ENCODE results near the gene ARHGEF12.
A peak's percentile ranks its signal among the peaks of the same experiment; 100 is the strongest.

ARHGEF12 gene

GRCh38 chr11:120334332-120334731 lies 1.9 kb upstream of the ARHGEF12 start:
- H3K4me3 ChIP-seq (ENCODE audit: low read depth in 1 of 2, low read length in 2 of 2): no peak overlapping the region
- H3K27me3 ChIP-seq (ENCODE audit: low read depth, low read length): no peaks in the 10 kb centered on the region
- no peak overlapping the region for H3K27ac ChIP-seq (ENCODE audit: low read length)
- peaks cover 0 to 14% of the 10 kb centered on the region in 2 donors for H3K4me1 ChIP-seq (ENCODE audit: control insufficient read depth in 1 of 2, insufficient read depth in 2 of 2, low read length in 2 of 2)
- H3K9me3 ChIP-seq (ENCODE audit: control insufficient read depth in 1 of 2, low read length in 2 of 2): no peaks in the 10 kb centered on the region
- H3K36me3 ChIP-seq (ENCODE audit: control insufficient read depth in 1 of 2, insufficient read depth in 2 of 2, low read length in 2 of 2): peaks cover 0 to 35% of the 10 kb centered on the region in 2 donors

- H3K9me3 ChIP-seq (ENCODE audit: control insufficient read depth in 1 of 2, low read length in 2 of 2): no peaks in the 10 kb centered on the region
- peak overlapping the region; percentile 59 to 90 for H3K4me3 ChIP-seq (ENCODE audit: low read depth in 1 of 2, low read length in 2 of 2)
- peak overlapping the region; percentile 89 for H3K27ac ChIP-seq (ENCODE audit: low read length)
- H3K27me3 ChIP-seq (ENCODE audit: low read depth, low read length): no peaks in the 10 kb centered on the region
- H3K36me3 ChIP-seq (ENCODE audit: control insufficient read depth in 1 of 2, insufficient read depth in 2 of 2, low read length in 2 of 2): peaks cover 0 to 31% of the 10 kb centered on the region in 2 donors
- peaks cover 5 to 21% of the 10 kb centered on the region in 2 donors for H3K4me1 ChIP-seq (ENCODE audit: control insufficient read depth in 1 of 2, insufficient read depth in 2 of 2, low read length in 2 of 2)
Measured at GRCh38 chr11:120334894-120335462, 1.2 kb upstream of the ARHGEF12 start.

- Histone ChIP-seq H3K4me3 (ENCODE audit: low read depth in 1 of 2, low read length in 2 of 2) (peak overlapping the region; percentile 59 to 90), H3K27me3 (ENCODE audit: low read depth, low read length) (no peaks in the 10 kb centered on the region), H3K4me1 (ENCODE audit: control insufficient read depth in 1 of 2, insufficient read depth in 2 of 2, low read length in 2 of 2) (peaks cover 8 to 26% of the 10 kb centered on the region in 2 donors)
Measured at GRCh38 chr11:120335556-120335907, 681 bp upstream of the ARHGEF12 start.

GRCh38 chr11:120336641-120337354 lies 585 bp downstream of the ARHGEF12 start:
- peak overlapping the region; percentile 90 to 99 for H3K4me3 ChIP-seq (ENCODE audit: low read depth in 1 of 2, low read length in 2 of 2)
- H3K9me3 ChIP-seq (ENCODE audit: control insufficient read depth in 1 of 2, low read length in 2 of 2): no peaks in the 10 kb centered on the region
- H3K27ac ChIP-seq (ENCODE audit: low read length): peak overlapping the region; percentile 97
- H3K27me3 ChIP-seq (ENCODE audit: low read depth, low read length): no peaks in the 10 kb centered on the region
- peaks cover 0 to 20% of the 10 kb centered on the region in 2 donors for H3K36me3 ChIP-seq (ENCODE audit: control insufficient read depth in 1 of 2, insufficient read depth in 2 of 2, low read length in 2 of 2)
- peaks cover 8 to 33% of the 10 kb centered on the region in 2 donors for H3K4me1 ChIP-seq (ENCODE audit: control insufficient read depth in 1 of 2, insufficient read depth in 2 of 2, low read length in 2 of 2)

More at GRCh38 chr11:120335556-120335907, 681 bp upstream of the ARHGEF12 start:
- H3K27ac ChIP-seq (ENCODE audit: low read length): peak overlapping the region; percentile 89
- H3K9me3 ChIP-seq (ENCODE audit: control insufficient read depth in 1 of 2, low read length in 2 of 2): no peaks in the 10 kb centered on the region
- H3K36me3 ChIP-seq (ENCODE audit: control insufficient read depth in 1 of 2, insufficient read depth in 2 of 2, low read length in 2 of 2): peaks cover 0 to 26% of the 10 kb centered on the region in 2 donors

- H3K27ac ChIP-seq (ENCODE audit: low read length): peak overlapping the region; percentile 97
- peaks cover 8 to 37% of the 10 kb centered on the region in 2 donors for H3K4me1 ChIP-seq (ENCODE audit: control insufficient read depth in 1 of 2, insufficient read depth in 2 of 2, low read length in 2 of 2)
- H3K27me3 ChIP-seq (ENCODE audit: low read depth, low read length): no peaks in the 10 kb centered on the region
- H3K9me3 ChIP-seq (ENCODE audit: control insufficient read depth in 1 of 2, low read length in 2 of 2): no peaks in the 10 kb centered on the region
- peaks cover 0 to 20% of the 10 kb centered on the region in 2 donors for H3K36me3 ChIP-seq (ENCODE audit: control insufficient read depth in 1 of 2, insufficient read depth in 2 of 2, low read length in 2 of 2)
- peak overlapping the region; percentile 90 to 99 for H3K4me3 ChIP-seq (ENCODE audit: low read depth in 1 of 2, low read length in 2 of 2)
Measured at GRCh38 chr11:120337355-120338106, 1.3 kb downstream of the ARHGEF12 start.

GRCh38 chr11:120338107-120338933 lies 2.1 kb downstream of the ARHGEF12 start:
- peak overlapping the region; percentile 97 for H3K27ac ChIP-seq (ENCODE audit: low read length)
- H3K9me3 ChIP-seq (ENCODE audit: control insufficient read depth in 1 of 2, low read length in 2 of 2): no peaks in the 10 kb centered on the region
- peaks cover 11 to 39% of the 10 kb centered on the region in 2 donors for H3K4me1 ChIP-seq (ENCODE audit: control insufficient read depth in 1 of 2, insufficient read depth in 2 of 2, low read length in 2 of 2)
- H3K27me3 ChIP-seq (ENCODE audit: low read depth, low read length): no peaks in the 10 kb centered on the region
- peaks cover 0 to 20% of the 10 kb centered on the region in 2 donors for H3K36me3 ChIP-seq (ENCODE audit: control insufficient read depth in 1 of 2, insufficient read depth in 2 of 2, low read length in 2 of 2)
- H3K4me3 ChIP-seq (ENCODE audit: low read depth in 1 of 2, low read length in 2 of 2): peak overlapping the region; percentile 90 to 99

- Histone ChIP-seq H3K27ac (ENCODE audit: low read length) (peak overlapping the region; percentile 67), H3K4me3 (ENCODE audit: low read depth in 1 of 2, low read length in 2 of 2) (peak overlapping the region; percentile 90 to 99), H3K36me3 (ENCODE audit: control insufficient read depth in 1 of 2, insufficient read depth in 2 of 2, low read length in 2 of 2) (peaks cover 0 to 20% of the 10 kb centered on the region in 2 donors), H3K9me3 (ENCODE audit: control insufficient read depth in 1 of 2, low read length in 2 of 2) (no peaks in the 10 kb centered on the region), H3K4me1 (ENCODE audit: control insufficient read depth in 1 of 2, insufficient read depth in 2 of 2, low read length in 2 of 2) (peaks cover 17 to 47% of the 10 kb centered on the region in 2 donors), H3K27me3 (ENCODE audit: low read depth, low read length) (no peaks in the 10 kb centered on the region)
Measured at GRCh38 chr11:120339394-120339890, 3.2 kb downstream of the ARHGEF12 start.

GRCh38 chr11:120340529-120340928 lies 4.3 kb downstream of the ARHGEF12 start:
- Histone ChIP-seq H3K4me3 (ENCODE audit: low read depth in 1 of 2, low read length in 2 of 2) (no peak overlapping the region), H3K4me1 (ENCODE audit: control insufficient read depth in 1 of 2, insufficient read depth in 2 of 2, low read length in 2 of 2) (peaks cover 18 to 53% of the 10 kb centered on the region in 2 donors), H3K27me3 (ENCODE audit: low read depth, low read length) (no peaks in the 10 kb centered on the region), H3K27ac (ENCODE audit: low read length) (peak overlapping the region; percentile 67), H3K36me3 (ENCODE audit: control insufficient read depth in 1 of 2, insufficient read depth in 2 of 2, low read length in 2 of 2) (peaks cover 0 to 15% of the 10 kb centered on the region in 2 donors), H3K9me3 (ENCODE audit: control insufficient read depth in 1 of 2, low read length in 2 of 2) (no peaks in the 10 kb centered on the region)

- Histone ChIP-seq H3K27me3 (ENCODE audit: low read depth, low read length) (no peaks in the 10 kb centered on the region), H3K36me3 (ENCODE audit: control insufficient read depth in 1 of 2, insufficient read depth in 2 of 2, low read length in 2 of 2) (peaks cover 0 to under 1% of the 10 kb centered on the region in 2 donors), H3K27ac (ENCODE audit: low read length) (no peak overlapping the region), H3K4me1 (ENCODE audit: control insufficient read depth in 1 of 2, insufficient read depth in 2 of 2, low read length in 2 of 2) (peaks cover 23 to 68% of the 10 kb centered on the region in 2 donors), H3K4me3 (ENCODE audit: low read depth in 1 of 2, low read length in 2 of 2) (no peak overlapping the region), H3K9me3 (ENCODE audit: control insufficient read depth in 1 of 2, low read length in 2 of 2) (no peaks in the 10 kb centered on the region)
Measured at GRCh38 chr11:120342226-120342625, 6.0 kb downstream of the ARHGEF12 start.

- Histone ChIP-seq H3K4me1 (ENCODE audit: control insufficient read depth in 1 of 2, insufficient read depth in 2 of 2, low read length in 2 of 2) (peaks cover 23 to 72% of the 10 kb centered on the region in 2 donors), H3K9me3 (ENCODE audit: control insufficient read depth in 1 of 2, low read length in 2 of 2) (no peaks in the 10 kb centered on the region), H3K27me3 (ENCODE audit: low read depth, low read length) (no peaks in the 10 kb centered on the region), H3K36me3 (ENCODE audit: control insufficient read depth in 1 of 2, insufficient read depth in 2 of 2, low read length in 2 of 2) (no peaks in the 10 kb centered on the region), H3K27ac (ENCODE audit: low read length) (no peak overlapping the region), H3K4me3 (ENCODE audit: low read depth in 1 of 2, low read length in 2 of 2) (no peak overlapping the region)
Measured at GRCh38 chr11:120342678-120343077, 6.5 kb downstream of the ARHGEF12 start.

All from muscle layer of duodenum (tissue), 2 donors.